HG03457 (cell line): ENCODE data around the gene ADGRL3.
"Not testable (repeated sequence)": the region's sequence is repeated elsewhere in the genome, so short reads cannot be mapped to it uniquely, and the experiment has no call there.

Source experiments
- ATAC-seq: cut with Tn5 transposase; IDR thresholded peaks from one replicate; pipeline ENCODE4 v1.9.1; 2021; ENCODE audit warnings: moderate number of reproducible peaks; ENCODE audit not compliant: unreplicated experiment

ADGRL3 gene

GRCh38 chr4:61204353-61205060 lies 4.4 kb downstream of the ADGRL3 start:
- ATAC-seq, result no peak

GRCh38 chr4:61205066-61205465 lies 4.9 kb downstream of the ADGRL3 start:
- no peak for ATAC-seq

GRCh38 chr4:61207156-61207555 lies 7.0 kb downstream of the ADGRL3 start:
- not testable (repeated sequence) for ATAC-seq

GRCh38 chr4:61210186-61210939 lies 10.2 kb downstream of the ADGRL3 start:
- no peak for ATAC-seq

GRCh38 chr4:61211781-61212180 lies 11.7 kb downstream of the ADGRL3 start:
- ATAC-seq, result no peak

- no peak for ATAC-seq
Measured at GRCh38 chr4:61212788-61213187, 12.7 kb downstream of the ADGRL3 start.

GRCh38 chr4:61214680-61215079 lies 14.6 kb downstream of the ADGRL3 start:
- ATAC-seq, result no peak

GRCh38 chr4:61217222-61217621 lies 17.1 kb downstream of the ADGRL3 start:
- ATAC-seq, result no peak

GRCh38 chr4:61220556-61220955 lies 20.4 kb downstream of the ADGRL3 start:
- ATAC-seq, result no peak

- ATAC-seq, result no peak
Measured at GRCh38 chr4:61223385-61223784, 23.3 kb downstream of the ADGRL3 start.

- no peak for ATAC-seq
Measured at GRCh38 chr4:61224573-61224972, 24.4 kb downstream of the ADGRL3 start.

GRCh38 chr4:61225656-61226055 lies 25.5 kb downstream of the ADGRL3 start:
- ATAC-seq, result no peak

GRCh38 chr4:61231421-61231820 lies 31.3 kb downstream of the ADGRL3 start:
- no peak for ATAC-seq

- ATAC-seq, result no peak
Measured at GRCh38 chr4:61239250-61239649, 39.1 kb downstream of the ADGRL3 start.

- no peak for ATAC-seq
Measured at GRCh38 chr4:61243962-61244361, 43.8 kb downstream of the ADGRL3 start.

- ATAC-seq, result no peak
Measured at GRCh38 chr4:61245069-61245714, 45.1 kb downstream of the ADGRL3 start.

- no peak for ATAC-seq
Measured at GRCh38 chr4:61246034-61246433, 45.9 kb downstream of the ADGRL3 start.

GRCh38 chr4:61248705-61249104 lies 48.6 kb downstream of the ADGRL3 start:
- ATAC-seq, result no peak

GRCh38 chr4:61251129-61251528 lies 51.0 kb downstream of the ADGRL3 start:
- no peak for ATAC-seq

- ATAC-seq, result no peak
Measured at GRCh38 chr4:61254406-61254805, 54.3 kb downstream of the ADGRL3 start.

- no peak for ATAC-seq
Measured at GRCh38 chr4:61273233-61273632, 73.1 kb downstream of the ADGRL3 start.

GRCh38 chr4:61274286-61274685 lies 74.2 kb downstream of the ADGRL3 start:
- no peak for ATAC-seq
